Left cardiac atrium (tissue), 4 donors: Measurements from ENCODE around the gene SEPTIN14. TPM values are rescaled to one million over a fixed set of nuclear protein-coding genes. Genes with fewer than 3 reads are reported as not detected.
"Not testable (repeated sequence)": the region's sequence is repeated elsewhere in the genome, so short reads cannot be mapped to it uniquely, and the experiment has no call there.

Experiments used
- ATAC-seq, 2 donors: fragments of 200-7000 bp; cut with Tn5 transposase; one replicate each; pipeline ENCODE4 v1.9.1; 2020; ENCODE audit warnings: mild to moderate bottlenecking in 2 of 2, moderate library complexity in 2 of 2
- DNase-seq: peaks from one replicate; pipeline ENCODE4 v3.0.0-alpha.2; 2020
- intact Hi-C, 2 donors: fragments of 100-400 bp; cut with DNase I; formaldehyde crosslinking; loops; one replicate each; pipeline versions ENCODE4 v1.14.1 to v1.15.1; 2022 to 2023
- long read RNA-seq: library from polyadenylated mRNA; unstranded; transcript quantifications from one replicate; pipeline ENCODE4 v2.0.0, GENCODE V29; 2021
- total RNA-seq, 2 donors: library from RNA; stranded (reverse); fragmentation: NEBNext Ultra II Directional; extraction: Animal tissue kit (Norgen Biotek cat#: 25700); gene quantifications; one replicate each; pipeline ENCODE4 v1.2.1, GENCODE V29; 2021
- donor health status: DM: no; HTN: yes; CAD: no.
- donor health status: DM: no; HTN: yes; CAD: no; lungs with severe emphysema.
- donor health status: DM: yes; HTN: yes; CAD: no.
- donor health status: Dilated cardiomyopathy.

Gene SEPTIN14
- total RNA-seq, result not detected
- long read RNA-seq, result 0 reads

GRCh38 chr7:55862652-55863051 lies at the start of gene SEPTIN14:
TSS of gene SEPTIN14 (minus strand) at chr7:55862752. CDS start at chr7:55861996, 756 bp downstream.
- intact Hi-C loops, DNase-seq, ATAC-seq: not testable (repeated sequence)

GRCh38 chr7:55903985-55904759 lies 41.6 kb upstream of the SEPTIN14 start:
- intact Hi-C loops, result no loop called here
- ATAC-seq (no peak), DNase-seq (no peak)

- DNase-seq, ATAC-seq, intact Hi-C loops: not testable (repeated sequence)
Observed at GRCh38 chr7:55901059-55901458, 38.5 kb upstream of the SEPTIN14 start.

- intact Hi-C loops, result no loop called here
- no peak for ATAC-seq
- DNase-seq, result no peak
Observed at GRCh38 chr7:55898287-55898686, 35.7 kb upstream of the SEPTIN14 start.

GRCh38 chr7:55895021-55895420 lies 32.5 kb upstream of the SEPTIN14 start:
- DNase-seq (no peak), ATAC-seq (no peak)
- intact Hi-C loops, result no loop called here

GRCh38 chr7:55893940-55894339 lies 31.4 kb upstream of the SEPTIN14 start:
- no peak for DNase-seq
- no peak for ATAC-seq
- intact Hi-C loops, result no loop called here

GRCh38 chr7:55888378-55888777 lies 25.8 kb upstream of the SEPTIN14 start:
- intact Hi-C loops, result loop anchor here in 1 of 2 donors (5.0 kb wide), 1 partner anchor 74 kb away; the partner anchor contains the start of gene NIPSNAP2
- DNase-seq, ATAC-seq: not testable (repeated sequence)

GRCh38 chr7:55887821-55888247 lies 25.3 kb upstream of the SEPTIN14 start:
- intact Hi-C loops, result loop anchor here in 1 of 2 donors (5.0 kb wide), 1 partner anchor 74 kb away; the partner anchor contains the start of gene NIPSNAP2
- DNase-seq (no peak), ATAC-seq (no peak)

GRCh38 chr7:55884321-55884720 lies 21.8 kb upstream of the SEPTIN14 start:
- intact Hi-C loops, result no loop called here
- ATAC-seq, result no peak
- DNase-seq, result no peak

- intact Hi-C loops, result no loop called here
- no peak for ATAC-seq
- no peak for DNase-seq
Observed at GRCh38 chr7:55878691-55879090, 16.1 kb upstream of the SEPTIN14 start.

GRCh38 chr7:55877308-55877707 lies 14.8 kb upstream of the SEPTIN14 start:
- intact Hi-C loops, result no loop called here
- DNase-seq (no peak), ATAC-seq (no peak)

GRCh38 chr7:55873765-55874164 lies 11.2 kb upstream of the SEPTIN14 start:
- ATAC-seq (no peak), DNase-seq (no peak)
- intact Hi-C loops, result no loop called here

- DNase-seq, result no peak
- no peak for ATAC-seq
- intact Hi-C loops, result no loop called here
Observed at GRCh38 chr7:55871932-55872485, 9.5 kb upstream of the SEPTIN14 start.

- DNase-seq, ATAC-seq, intact Hi-C loops: not testable (repeated sequence)
Observed at GRCh38 chr7:55868989-55869388, 6.4 kb upstream of the SEPTIN14 start.

- DNase-seq, intact Hi-C loops, ATAC-seq: not testable (repeated sequence)
Observed at GRCh38 chr7:55845164-55845563, 17.4 kb downstream of the SEPTIN14 start.

GRCh38 chr7:55838595-55838994 lies 24.0 kb downstream of the SEPTIN14 start:
- intact Hi-C loops, result no loop called here
- ATAC-seq (no peak), DNase-seq (no peak)

GRCh38 chr7:55827577-55827976 lies 35.0 kb downstream of the SEPTIN14 start:
- no peak for DNase-seq
- no peak for ATAC-seq
- intact Hi-C loops, result no loop called here

- DNase-seq (no peak), ATAC-seq (no peak)
- intact Hi-C loops, result no loop called here
Observed at GRCh38 chr7:55818686-55819085, 43.9 kb downstream of the SEPTIN14 start.

- intact Hi-C loops, DNase-seq, ATAC-seq: not testable (repeated sequence)
Observed at GRCh38 chr7:55797260-55797659, 65.3 kb downstream of the SEPTIN14 start.

- ATAC-seq (no peak), DNase-seq (no peak)
- intact Hi-C loops, result no loop called here
Observed at GRCh38 chr7:55794527-55794926, 68.0 kb downstream of the SEPTIN14 start.
